ENCODE measurements around the gene CCDC197.

- TF ChIP-seq CTCF (IDR thresholded peaks at IDR 0.05) (no peak), POLR2A (IDR thresholded peaks at IDR 0.05) (no peak)
Observed at GRCh38 chr14:94049625-94050023, 52.5 kb downstream of the CCDC197 start.

Data from prostate gland (tissue), 2 donors.